ENCODE data around the gene HEYL. TPM values are rescaled to one million over a fixed set of nuclear protein-coding genes. Genes with fewer than 3 reads are reported as not detected.

Gene HEYL
- total RNA-seq, 3 donors from 2014 or later (not counting 1 experiment from before 2014, with no cell fraction given) = not detected

GRCh38 chr1:39678889-39679288 is 39.4 kb upstream of the HEYL start:
- Histone ChIP-seq H3K36me3 (ENCODE audit: control insufficient read depth, insufficient read depth, low read length) (no peaks in the 10 kb centered on the region), H3K27me3 (ENCODE audit: control insufficient read depth, insufficient read depth, low read length) (no peaks in the 10 kb centered on the region), H3K4me1 (ENCODE audit: control insufficient read depth, insufficient read depth, low read length) (peaks cover 5% of the 10 kb centered on the region), H3K9me3 (ENCODE audit: control insufficient read depth, insufficient read depth, low read length) (no peaks in the 10 kb centered on the region), H3K4me3 (ENCODE audit: low read length) (no peak overlapping the region), H3K27ac (ENCODE audit: low read length) (no peak overlapping the region)
- Mint-ChIP-seq H3K27me3 (ENCODE audit: low read depth in 2 of 2) (peaks cover 20 to 24% of the 10 kb centered on the region in 2 donors), H3K4me1 (no peaks in the 10 kb centered on the region), H3K4me3 (no peak overlapping the region), H3K9me3 (no peaks in the 10 kb centered on the region), H3K36me3 (no peaks in the 10 kb centered on the region), H3K27ac (no peak overlapping the region)
- 92% methylated on average over 1 of the region's 2 CpGs for WGBS (ENCODE audit: insufficient coverage)
- TF ChIP-seq CTCF (IDR thresholded peaks at IDR 0.05) = no peak
- ATAC-seq = no peak
- DNase-seq = no peak
- intact Hi-C loops (cut with micrococcal nuclease) = no loop called here

- DNase-seq = no peak
- no peak for ATAC-seq
- intact Hi-C loops (cut with micrococcal nuclease) = no loop called here
- Histone ChIP-seq H3K4me1 (ENCODE audit: control insufficient read depth, insufficient read depth, low read length) (no peaks in the 10 kb centered on the region), H3K27ac (ENCODE audit: low read length) (no peak overlapping the region), H3K27me3 (ENCODE audit: control insufficient read depth, insufficient read depth, low read length) (no peaks in the 10 kb centered on the region), H3K9me3 (ENCODE audit: control insufficient read depth, insufficient read depth, low read length) (no peaks in the 10 kb centered on the region), H3K36me3 (ENCODE audit: control insufficient read depth, insufficient read depth, low read length) (no peaks in the 10 kb centered on the region), H3K4me3 (ENCODE audit: low read length) (no peak overlapping the region)
- H3K9me3 Mint-ChIP-seq = no peaks in the 10 kb centered on the region
- WGBS (ENCODE audit: insufficient coverage) = 87% methylated on average over 4 of the region's 4 CpGs
- no peak for TF ChIP-seq CTCF (IDR thresholded peaks at IDR 0.05)
- H3K27me3 Mint-ChIP-seq (ENCODE audit: low read depth in 2 of 2) = peaks cover 20 to 23% of the 10 kb centered on the region in 2 donors
- no peaks in the 10 kb centered on the region for H3K4me1 Mint-ChIP-seq
- H3K27ac Mint-ChIP-seq = no peak overlapping the region
- H3K36me3 Mint-ChIP-seq = no peaks in the 10 kb centered on the region
- no peak overlapping the region for H3K4me3 Mint-ChIP-seq
These were observed 38.2 kb upstream of the HEYL start for GRCh38 chr1:39677645-39678044.

- H3K9me3 ChIP-seq (ENCODE audit: control insufficient read depth, insufficient read depth, low read length) = no peaks in the 10 kb centered on the region
- peaks cover 4% of the 10 kb centered on the region for H3K27me3 ChIP-seq (ENCODE audit: control insufficient read depth, insufficient read depth, low read length)
- no peak overlapping the region for H3K27ac ChIP-seq (ENCODE audit: low read length)
- no peaks in the 10 kb centered on the region for H3K9me3 Mint-ChIP-seq
- H3K4me1 ChIP-seq (ENCODE audit: control insufficient read depth, insufficient read depth, low read length) = peaks cover 6% of the 10 kb centered on the region
- intact Hi-C loops (cut with micrococcal nuclease) = no loop called here
- no peak overlapping the region for H3K4me3 Mint-ChIP-seq
- peaks cover 17 to 21% of the 10 kb centered on the region in 2 donors for H3K27me3 Mint-ChIP-seq (ENCODE audit: low read depth in 2 of 2)
- no peak for TF ChIP-seq CTCF (IDR thresholded peaks at IDR 0.05)
- no peak overlapping the region for H3K27ac Mint-ChIP-seq
- no peaks in the 10 kb centered on the region for H3K36me3 Mint-ChIP-seq
- H3K4me1 Mint-ChIP-seq = peaks cover 0 to 5% of the 10 kb centered on the region in 2 donors
- 77% methylated on average over 6 of the region's 6 CpGs for WGBS (ENCODE audit: insufficient coverage)
- no peak for DNase-seq
- no peaks in the 10 kb centered on the region for H3K36me3 ChIP-seq (ENCODE audit: control insufficient read depth, insufficient read depth, low read length)
- no peak overlapping the region for H3K4me3 ChIP-seq (ENCODE audit: low read length)
- no peak for ATAC-seq
These were observed 37.6 kb upstream of the HEYL start for GRCh38 chr1:39676948-39677548.

GRCh38 chr1:39675220-39675619 is 35.8 kb upstream of the HEYL start:
- Mint-ChIP-seq H3K27ac (no peak overlapping the region), H3K36me3 (no peaks in the 10 kb centered on the region), H3K4me3 (no peak overlapping the region), H3K4me1 (peaks cover 0 to 5% of the 10 kb centered on the region in 2 donors), H3K27me3 (ENCODE audit: low read depth in 2 of 2) (peaks cover 25% of the 10 kb centered on the region in 2 donors), H3K9me3 (no peaks in the 10 kb centered on the region)
- H3K4me1 ChIP-seq (ENCODE audit: control insufficient read depth, insufficient read depth, low read length) = peaks cover 14% of the 10 kb centered on the region
- no peaks in the 10 kb centered on the region for H3K9me3 ChIP-seq (ENCODE audit: control insufficient read depth, insufficient read depth, low read length)
- no peaks in the 10 kb centered on the region for H3K36me3 ChIP-seq (ENCODE audit: control insufficient read depth, insufficient read depth, low read length)
- H3K27ac ChIP-seq (ENCODE audit: low read length) = no peak overlapping the region
- 100% methylated on average over 1 of the region's 1 CpG for WGBS (ENCODE audit: insufficient coverage)
- H3K4me3 ChIP-seq (ENCODE audit: low read length) = no peak overlapping the region
- intact Hi-C loops (cut with micrococcal nuclease) = no loop called here
- no peak for ATAC-seq
- peaks cover 14% of the 10 kb centered on the region for H3K27me3 ChIP-seq (ENCODE audit: control insufficient read depth, insufficient read depth, low read length)
- DNase-seq = no peak
- TF ChIP-seq CTCF (IDR thresholded peaks at IDR 0.05) = no peak
